Activated CD8-positive, alpha-beta memory T cell treated with anti-CD3 and anti-CD28 coated beads, Interleukin-2, amount 50 U/mL, for 1 hour (primary cell): ENCODE data around the gene CACNB1.
"Not testable (repeated sequence)": the region's sequence is repeated elsewhere in the genome, so short reads cannot be mapped to it uniquely, and the experiment has no call there.

Experiments
- DNase-seq: peaks from one replicate; pipeline ENCODE4 v3.0.0-alpha.2; 2020; ENCODE audit errors: extremely low read depth

The CACNB1 gene

DNA sequence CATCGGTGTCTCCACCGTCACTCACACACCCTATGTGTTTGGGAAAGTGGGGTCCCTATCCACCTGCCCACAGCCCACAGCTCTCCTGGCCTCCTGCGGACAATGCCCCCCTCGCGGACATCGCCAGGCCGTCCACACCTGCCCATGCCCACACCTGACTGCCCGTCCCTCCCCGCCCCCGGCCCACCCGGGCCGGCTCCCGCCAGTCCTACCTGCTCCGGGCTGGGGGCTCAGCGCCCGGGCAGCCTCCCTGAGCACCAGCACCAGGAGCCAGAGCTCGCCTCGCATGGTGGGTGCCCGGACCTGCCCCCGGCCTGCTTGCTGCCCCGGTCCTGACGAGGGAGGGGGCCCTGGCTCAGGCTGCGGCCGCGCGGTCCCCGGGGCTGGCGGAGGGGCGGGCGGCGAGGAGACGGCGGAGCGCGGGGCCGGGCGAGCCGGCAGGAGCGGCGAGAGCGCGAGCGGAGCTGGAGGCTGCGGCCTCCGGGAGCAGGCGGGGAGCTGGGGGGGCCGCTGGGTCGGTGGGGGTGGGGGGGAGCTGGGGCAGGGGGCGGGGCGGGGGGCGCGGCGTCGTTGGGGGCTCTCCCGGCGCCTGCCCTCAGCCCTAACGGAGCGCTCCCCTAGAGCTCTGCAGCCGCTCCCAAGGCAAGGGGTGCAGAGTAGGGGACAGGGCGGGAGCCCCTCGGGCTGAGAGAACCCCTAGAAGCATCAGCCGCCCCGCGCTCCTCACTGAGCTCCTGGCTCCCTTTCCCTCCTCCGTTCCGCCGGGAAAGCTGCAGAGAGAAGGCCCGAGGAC lies 46.1 kb downstream of the CACNB1 start, which contains the start of gene PLXDC1:
PLXDC1 (minus strand) TSS at position 488 of the 793 bp plus-strand sequence; CDS start at position 288, 200 bp downstream.
- DNase-seq, result no peak

- DNase-seq, result no peak
These were observed 46.7 kb downstream of the CACNB1 start for GRCh38 chr17:39150795-39151149.

DNA sequence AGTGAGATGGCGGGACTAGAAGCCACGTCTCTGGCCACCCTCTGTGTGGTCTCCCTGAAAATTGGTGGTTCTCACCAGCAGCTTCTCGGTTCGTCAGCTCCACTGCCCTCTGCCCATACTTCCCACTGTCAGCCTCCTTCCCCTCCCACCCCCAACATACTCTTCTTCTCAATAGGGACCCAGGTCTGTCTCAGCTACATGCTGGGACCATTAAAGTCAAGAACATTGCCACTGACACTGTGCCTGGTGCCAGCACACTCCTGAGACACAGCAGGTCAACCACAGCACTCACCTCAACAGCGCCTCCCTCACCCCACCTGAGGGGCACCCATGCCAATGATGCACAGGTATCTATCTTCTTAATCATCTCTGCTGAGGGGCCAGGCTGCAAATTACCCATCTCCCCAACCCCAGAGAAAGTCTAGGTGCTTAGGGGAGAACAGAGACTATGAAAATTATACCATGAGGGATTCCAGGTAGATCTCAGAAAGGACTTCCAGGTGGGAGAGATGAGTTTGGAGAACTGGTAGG lies 47.3 kb downstream of the CACNB1 start:
- DNase-seq, result no peak

DNA sequence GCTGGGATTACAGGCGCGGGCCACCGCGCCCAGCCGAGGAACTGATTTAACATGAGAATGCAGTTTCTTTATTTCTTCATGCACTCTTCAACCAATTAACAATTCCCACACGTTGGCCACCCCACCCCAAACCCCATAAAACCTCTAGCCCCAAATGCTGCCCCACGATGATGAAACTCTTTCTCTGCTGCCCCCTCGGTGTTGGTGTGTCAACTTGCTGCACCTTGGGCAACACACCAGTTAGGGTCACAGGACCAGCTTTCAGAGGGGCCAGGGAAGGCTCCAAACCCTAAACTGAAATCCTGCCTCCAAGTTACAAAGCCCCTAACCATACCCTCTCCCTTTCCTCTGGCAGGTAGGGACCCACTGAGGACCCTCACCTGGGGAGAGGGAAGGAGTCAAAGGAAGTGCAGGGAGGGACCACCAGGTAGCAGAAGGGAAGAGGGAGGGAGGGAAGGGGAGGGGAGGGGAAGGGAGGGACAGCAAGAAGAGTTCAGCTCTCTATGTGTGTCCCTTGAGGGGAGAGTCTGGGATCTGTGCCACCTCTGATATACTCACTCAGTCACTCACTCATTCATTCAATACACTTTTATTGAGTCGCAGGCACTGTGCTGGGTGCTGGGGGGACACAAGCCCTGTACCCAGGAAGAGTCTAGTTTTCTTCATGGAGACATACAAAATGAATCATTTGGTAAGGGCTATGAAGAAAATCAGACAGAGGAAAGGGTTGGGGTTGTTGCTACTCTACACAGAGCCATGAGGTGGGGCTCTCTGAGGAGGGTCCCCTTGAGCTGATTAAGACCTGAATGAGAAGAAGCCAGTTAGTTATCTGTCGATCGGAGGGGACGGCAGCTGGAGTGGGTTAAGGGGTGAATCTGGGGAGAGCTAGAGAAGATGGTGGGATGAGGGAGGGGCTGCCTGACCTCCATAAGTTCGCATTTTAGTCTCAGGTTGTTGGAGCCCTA lies 50.0 kb downstream of the CACNB1 start:
- DNase-seq, result no peak

DNA sequence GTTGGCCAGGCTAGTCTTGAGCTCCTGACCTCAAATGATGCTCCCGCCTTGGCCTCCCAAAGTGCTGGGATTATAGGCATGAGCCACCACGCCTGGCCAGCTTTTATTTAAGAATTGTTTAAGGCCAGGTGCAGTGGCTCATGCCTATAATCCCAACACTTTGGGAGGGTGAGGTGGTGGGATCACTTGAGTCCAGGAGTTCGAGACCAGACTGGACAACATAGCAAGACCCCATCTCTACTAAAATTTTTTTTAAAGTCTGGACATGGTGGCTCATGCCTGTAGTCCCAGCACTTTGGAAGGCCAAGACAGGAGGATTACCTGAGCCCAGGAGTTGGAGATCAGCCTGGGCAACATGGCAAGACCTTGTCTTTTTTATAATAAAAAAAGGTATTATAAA lies 51.2 kb downstream of the CACNB1 start:
- no peak for DNase-seq

- no peak for DNase-seq
These were observed 52.3 kb downstream of the CACNB1 start for GRCh38 chr17:39145143-39145542.

- DNase-seq, result no peak
These were observed 53.0 kb downstream of the CACNB1 start for GRCh38 chr17:39144416-39144840.

DNA sequence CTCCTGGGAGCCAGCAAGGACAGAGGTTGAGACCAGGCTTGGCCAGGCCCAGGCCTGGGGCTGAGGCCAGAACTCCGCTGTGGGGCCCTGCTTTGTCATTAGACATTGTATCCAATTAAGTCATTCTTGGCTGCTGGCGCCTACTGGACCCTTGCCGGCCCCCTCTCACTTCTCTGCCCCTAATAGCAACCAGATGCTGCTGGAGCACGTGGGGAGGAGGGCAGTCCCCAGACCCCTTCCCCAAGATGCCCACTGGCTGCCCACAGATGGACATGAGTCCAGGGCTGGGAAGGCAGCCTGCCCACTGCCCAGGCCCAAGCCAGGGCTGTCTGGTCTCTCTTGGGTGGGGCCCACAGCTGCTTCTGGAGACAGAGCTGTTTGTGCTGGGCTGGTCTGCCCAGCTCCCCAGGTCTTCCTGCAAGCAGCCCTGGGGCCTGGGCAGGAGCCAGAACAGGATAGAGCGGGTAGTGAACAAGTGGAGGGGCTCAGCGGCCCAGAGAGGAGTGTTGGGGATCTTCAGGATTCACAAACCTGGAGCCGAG lies 53.8 kb downstream of the CACNB1 start:
- DNase-seq, result no peak

GRCh38 chr17:39141915-39142664 lies 55.4 kb downstream of the CACNB1 start:
- no peak for DNase-seq

DNA sequence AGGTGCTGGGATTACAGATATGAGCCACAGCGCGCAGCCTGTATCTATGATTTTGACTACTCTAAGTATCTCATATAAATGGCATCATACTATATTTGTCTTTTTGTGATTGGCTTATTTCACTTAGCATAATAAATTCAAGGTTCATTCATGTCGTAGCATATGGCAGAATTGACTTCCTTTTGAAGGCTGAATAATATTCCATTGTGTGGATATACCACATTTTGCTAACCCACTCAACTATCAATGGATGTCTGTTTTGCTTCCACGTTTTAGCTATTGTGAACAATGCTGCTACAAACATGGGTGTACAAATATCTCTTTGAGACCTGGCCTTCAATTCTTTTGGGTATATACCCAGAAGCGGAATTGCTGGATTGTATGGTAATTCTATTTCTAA lies 56.2 kb downstream of the CACNB1 start:
- DNase-seq, result no peak

DNA sequence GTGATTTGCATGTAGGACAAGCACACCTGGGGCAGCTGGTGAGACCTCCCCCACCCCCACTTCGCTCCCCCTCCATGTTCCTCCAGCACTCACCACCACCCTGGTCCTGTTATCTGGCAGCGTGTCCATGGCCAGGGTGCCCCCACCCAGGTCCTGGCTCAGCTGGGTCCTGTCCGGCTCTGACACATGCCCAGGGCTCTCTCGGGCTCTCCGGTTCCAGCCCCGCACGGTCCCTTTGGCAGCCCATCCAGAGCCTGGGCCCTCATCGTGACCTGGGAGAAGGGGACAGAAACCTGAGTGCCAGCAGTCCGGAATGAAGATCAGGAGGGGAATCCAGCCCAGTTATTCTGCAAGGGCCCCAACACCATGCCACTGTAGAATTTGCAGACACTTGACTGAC lies 57.9 kb downstream of the CACNB1 start:
- no peak for DNase-seq

DNA sequence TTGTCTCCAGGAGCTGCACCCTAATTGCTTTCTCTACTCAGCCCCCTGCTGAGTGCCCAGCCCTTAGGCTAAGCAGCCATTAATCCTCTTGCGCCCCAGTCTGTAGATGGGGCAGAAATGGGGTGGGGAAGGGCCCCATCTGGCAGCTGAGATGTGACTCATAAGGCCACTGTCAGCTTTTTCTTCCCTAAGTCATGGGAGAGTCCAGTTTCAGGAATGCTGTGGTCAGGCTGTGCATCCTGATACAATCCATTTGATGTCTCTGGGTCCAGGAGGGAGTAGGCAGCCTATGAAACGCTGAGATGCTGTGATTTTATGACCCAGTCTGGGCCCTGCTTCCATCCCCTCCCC lies 58.3 kb downstream of the CACNB1 start:
- DNase-seq, result no peak

DNA sequence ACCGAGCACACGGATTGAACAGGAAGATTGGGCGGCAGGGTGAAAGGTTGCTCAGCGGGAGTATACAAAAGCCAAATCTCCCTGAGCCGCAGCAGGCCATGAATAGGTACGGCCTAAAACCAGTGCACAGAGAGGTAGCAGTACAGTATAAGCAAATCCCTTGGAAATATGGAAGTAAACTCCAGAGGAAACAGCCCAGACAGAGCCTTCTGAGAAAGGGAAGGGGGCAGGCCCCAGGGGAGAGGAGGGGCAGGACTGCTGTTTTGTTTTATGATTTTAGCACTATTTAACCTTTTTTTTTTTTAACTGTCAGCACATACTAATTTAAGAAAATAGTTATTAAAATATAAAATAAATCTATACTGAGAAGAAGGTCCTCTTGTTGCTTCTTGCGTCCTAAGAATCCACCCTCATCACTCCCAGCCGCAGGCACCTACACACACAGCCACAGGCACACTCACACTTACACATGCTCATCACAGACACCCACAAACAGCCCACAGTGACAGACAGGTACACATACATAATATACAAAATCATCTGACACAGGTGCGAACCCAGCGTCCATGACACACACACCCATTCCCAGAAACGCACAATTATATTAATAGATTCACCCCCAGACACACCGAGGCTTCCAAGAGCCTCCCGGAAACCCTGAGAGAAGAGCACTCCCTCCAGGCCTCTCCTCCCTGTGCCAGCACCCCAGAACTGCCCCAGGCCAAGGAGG lies 58.9 kb downstream of the CACNB1 start:
- DNase-seq, result no peak

- DNase-seq, result no peak
These were observed 62.6 kb downstream of the CACNB1 start for GRCh38 chr17:39134878-39135277.

- DNase-seq, result no peak
These were observed 65.3 kb downstream of the CACNB1 start for GRCh38 chr17:39132192-39132610.

DNA sequence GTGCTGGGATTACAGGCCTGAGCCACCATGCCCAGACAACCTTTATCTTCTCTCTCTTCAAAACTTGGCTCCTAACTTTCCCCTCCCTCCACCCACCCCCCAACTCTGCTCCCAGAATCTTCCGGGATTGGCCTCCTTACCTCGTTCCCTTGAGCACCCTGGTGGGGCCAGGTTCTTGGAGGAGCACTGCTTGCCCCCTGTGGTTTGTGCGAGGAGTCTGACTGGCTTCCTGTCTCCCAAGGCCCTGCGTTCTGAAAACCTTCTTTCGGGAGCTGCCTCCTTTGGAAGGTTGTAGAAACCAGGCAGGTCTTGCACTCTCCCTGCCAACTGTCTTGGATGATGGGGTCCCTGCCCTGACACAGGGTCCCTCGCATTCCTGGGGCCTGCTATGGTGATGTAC lies 65.9 kb downstream of the CACNB1 start:
- DNase-seq, result no peak

DNA sequence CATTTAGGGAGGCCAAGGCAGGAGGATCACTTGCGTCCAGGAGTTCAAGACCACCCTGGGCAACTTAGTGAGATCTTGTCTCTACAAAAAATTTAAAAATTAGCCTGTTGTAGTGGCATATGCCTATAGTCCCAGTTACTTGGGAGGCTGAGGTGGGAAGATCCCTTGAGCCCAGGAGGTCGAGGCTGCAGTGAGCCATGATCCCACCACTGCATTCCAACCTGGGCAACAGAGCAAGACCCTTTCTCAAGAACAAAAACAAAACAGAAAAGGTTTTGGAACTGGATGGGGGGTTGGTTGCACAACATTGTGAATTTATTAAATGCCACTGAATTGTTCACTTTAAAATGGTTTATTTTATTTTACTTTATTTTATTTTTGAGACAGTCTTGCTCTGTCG lies 67.3 kb downstream of the CACNB1 start:
- DNase-seq, result no peak

DNA sequence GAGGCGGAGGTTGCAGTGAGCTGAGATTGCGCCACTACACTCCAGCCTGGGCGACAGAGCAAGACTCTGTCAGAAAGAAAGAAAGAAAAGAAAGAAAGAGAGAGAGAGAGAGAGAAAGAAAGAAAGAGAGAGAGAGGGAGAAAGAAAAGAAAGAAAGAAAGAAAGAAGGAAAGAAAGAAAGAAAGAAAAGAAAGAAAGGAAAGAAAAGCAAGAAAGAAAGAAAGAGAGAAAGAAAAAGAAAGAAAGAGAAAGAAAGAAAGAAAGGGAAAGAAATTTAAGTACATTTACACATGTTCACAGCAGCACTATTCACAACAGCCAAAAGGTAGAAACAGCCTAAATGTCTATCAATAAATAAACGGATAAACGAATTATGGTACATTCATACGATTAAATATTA lies 67.9 kb downstream of the CACNB1 start:
- DNase-seq, result not testable (repeated sequence)

DNA sequence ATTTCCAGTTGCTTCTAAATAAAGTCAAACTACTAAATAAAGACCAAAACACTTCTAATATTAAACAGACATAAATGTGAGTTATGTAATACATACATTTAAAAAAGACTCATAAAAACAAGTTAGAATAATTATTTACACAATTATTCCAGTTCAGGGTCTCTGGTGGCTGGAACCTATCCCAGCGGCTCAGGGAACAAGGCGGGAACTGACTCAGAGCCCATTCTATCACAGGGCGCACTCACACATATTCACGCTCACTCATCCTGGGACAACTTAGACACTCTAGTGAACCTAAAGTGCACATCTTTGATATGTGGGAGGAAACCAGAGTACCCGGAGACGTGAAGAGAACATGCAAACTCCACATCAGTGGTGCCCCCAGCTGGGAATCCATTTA lies 71.0 kb downstream of the CACNB1 start:
- no peak for DNase-seq

DNA sequence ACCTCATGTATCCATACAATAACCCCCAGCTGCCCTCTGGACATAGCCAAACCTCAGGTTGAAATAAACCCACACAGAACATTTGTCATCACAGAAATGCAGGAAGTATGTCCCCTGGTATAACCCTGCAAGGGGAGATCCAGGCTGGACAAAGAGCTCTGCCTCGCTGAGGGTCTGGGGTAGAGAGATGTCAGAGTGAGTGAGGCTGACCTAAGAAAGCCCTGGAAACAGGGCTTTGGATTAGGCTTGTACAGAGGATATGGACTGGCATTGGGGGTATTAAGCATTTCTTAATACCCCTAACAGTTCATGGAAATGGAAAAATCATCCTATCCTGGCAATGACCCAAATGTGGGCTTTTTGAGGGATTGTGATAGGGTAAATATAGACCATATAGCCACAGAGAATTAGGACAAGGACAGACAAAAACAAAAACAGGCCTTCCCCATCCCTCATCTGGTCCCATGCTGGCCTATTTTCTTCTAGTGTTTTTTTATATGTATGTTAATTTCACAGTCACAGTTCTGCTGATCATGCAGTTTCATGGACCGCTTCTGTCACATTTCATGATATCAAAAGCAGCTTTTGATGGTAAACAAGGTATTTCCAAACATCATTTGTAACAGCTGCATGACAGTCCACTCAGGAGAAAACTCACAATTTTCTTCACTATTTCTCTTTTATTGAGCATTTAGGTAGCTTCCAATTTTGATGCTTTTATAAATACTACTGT lies 72.2 kb downstream of the CACNB1 start:
- no peak for DNase-seq
